Endothelial cell of umbilical vein (primary cell): ENCODE measurements around the gene D2HGDH. TPM values are rescaled to one million over a fixed set of nuclear protein-coding genes. Genes with fewer than 3 reads are reported as not detected.
A peak's percentile ranks its signal among the peaks of the same experiment; 100 is the strongest.

Source experiments
- BruUV-seq: library from RNA; stranded (reverse); fragments of 400-500 nt; replicated peaks from 2 replicates; lab custom pipeline; 2021; lab: Mats Ljungman, UMichigan
- CTCF ChIA-PET: fragments of 300-600, 350-600 bp; sonication (Branson Sonifier 250); formaldehyde crosslinking; loops from one replicate; lab custom pipeline; 2021; ENCODE audit warnings: antibody characterized with exemption, inconsistent platforms; lab: Charles Lee
- POLR2A ChIA-PET: fragments of 300-600, 350-600 bp; sonication (Branson Sonifier 250); formaldehyde crosslinking; loops from one replicate; lab custom pipeline; 2021; ENCODE audit warnings: antibody characterized with exemption, inconsistent platforms; lab: Charles Lee
- DNase-seq: peaks from one replicate; pipeline ENCODE4 v3.0.0-alpha.2; 2011; ENCODE audit warnings: low read depth, low spot score
- FAIRE-seq: peaks from 2 replicates; lab custom pipeline; 2011; peaks lifted over from hg19 to GRCh38; lab: Jason Lieb, UNC
- H2AFZ ChIP-seq: 2 replicates; pipeline ENCODE4 v1.6.0; 2012; ENCODE audit warnings: low read depth, low read length, control low read depth, inconsistent platforms
- H3K27ac ChIP-seq: 2 replicates; pipeline ENCODE4 v1.5.1; 2011; ENCODE audit warnings: low read depth, mild to moderate bottlenecking, control low read depth, low read length, moderate library complexity; ENCODE audit not compliant: insufficient read depth
- H3K27me3 ChIP-seq, 2 experiments: 2 replicates each; pipeline versions ENCODE4 v1.6.0 to v1.6.1; 2011; ENCODE audit warnings: low read length in 2 of 2, mixed read lengths in 1 of 2; ENCODE audit not compliant: control insufficient read depth in 2 of 2, insufficient read depth in 2 of 2
- H3K36me3 ChIP-seq, 2 experiments: 2 replicates in 1 of 2; 3 replicates in 1 of 2; pipeline ENCODE4 v1.5.1; 2011; ENCODE audit warnings: low read length in 2 of 2, mild to moderate bottlenecking in 1 of 2, moderate library complexity in 1 of 2; ENCODE audit not compliant: control insufficient read depth in 2 of 2, insufficient read depth in 2 of 2; ENCODE audit errors: extremely low read depth in 1 of 2
- H3K4me1 ChIP-seq: 3 replicates; pipeline ENCODE4 v1.5.1; 2011; ENCODE audit warnings: mild to moderate bottlenecking, low read length; ENCODE audit not compliant: control insufficient read depth, insufficient read depth; ENCODE audit errors: extremely low read depth
- H3K4me2 ChIP-seq: 2 replicates; pipeline ENCODE4 v1.6.1; 2011; ENCODE audit warnings: low read length, control low read depth, mixed read lengths; ENCODE audit not compliant: insufficient read depth
- H3K4me3 ChIP-seq, 3 experiments: fragments of 200-600 bp in 1 of 3; sonication (generic), shearing (Covaris generic) in 1 of 3; replicated peaks in 1 of 3; 2 replicates each; pipeline ENCODE4 v1.5.1; 2011 to 2016; ENCODE audit warnings: control low read depth in 3 of 3, low read length in 3 of 3, mild to moderate bottlenecking in 2 of 3, inconsistent platforms in 1 of 3, low read depth in 1 of 3, moderate library complexity in 1 of 3; ENCODE audit not compliant: insufficient read depth in 1 of 3
- H3K79me2 ChIP-seq: 2 replicates; pipeline ENCODE4 v1.6.0; 2012; ENCODE audit warnings: low read length, inconsistent platforms; ENCODE audit not compliant: control insufficient read depth, insufficient read depth
- H3K9ac ChIP-seq: replicated peaks from 2 replicates; pipeline ENCODE3; 2011; ENCODE audit warnings: low read length, control low read depth; ENCODE audit not compliant: insufficient read depth; ENCODE audit errors: extremely low read depth
- H3K9me1 ChIP-seq: replicated peaks from 3 replicates; pipeline ENCODE4 v1.6.0; 2011; ENCODE audit warnings: mild to moderate bottlenecking, low read length; ENCODE audit not compliant: control insufficient read depth, insufficient read depth; ENCODE audit errors: extremely low read depth
- H3K9me3 ChIP-seq: replicated peaks from 2 replicates; pipeline ENCODE4 v1.5.1; 2012; ENCODE audit warnings: low read length, inconsistent platforms; ENCODE audit not compliant: control insufficient read depth, insufficient read depth
- H4K20me1 ChIP-seq: replicated peaks from 2 replicates; pipeline ENCODE3; 2011; ENCODE audit warnings: mild to moderate bottlenecking, low read length; ENCODE audit not compliant: control insufficient read depth, insufficient read depth; ENCODE audit errors: extremely low read depth
- CTCF ChIP-seq, 2 donors: IDR thresholded peaks; 1 replicate in 1 of 2; 2 replicates in 1 of 2; pipeline ENCODE4 v1.5.1; 2011; ENCODE audit warnings: low read length in 2 of 2, mild to moderate bottlenecking in 2 of 2, moderate library complexity in 2 of 2, control low read depth in 1 of 2, inconsistent platforms in 1 of 2, low read depth in 1 of 2; ENCODE audit not compliant: insufficient read depth in 1 of 2; ENCODE audit errors: extremely low read depth in 1 of 2
- EZH2 ChIP-seq: IDR thresholded peaks from 2 replicates; pipeline ENCODE4 v1.6.1; 2012; ENCODE audit warnings: borderline replicate concordance, low read depth, mild to moderate bottlenecking, moderate library complexity, low read length, inconsistent platforms; ENCODE audit not compliant: severe bottlenecking
- FOS ChIP-seq: IDR thresholded peaks from 2 replicates; pipeline ENCODE4 v1.6.1; 2011; ENCODE audit warnings: mild to moderate bottlenecking, low read length, moderate library complexity, borderline replicate concordance; ENCODE audit not compliant: insufficient read depth
- GATA2 ChIP-seq: IDR thresholded peaks from 2 replicates; pipeline ENCODE4 v1.7.0; 2011; ENCODE audit warnings: low read depth, mild to moderate bottlenecking, moderate library complexity, mixed read lengths, low read length; ENCODE audit not compliant: insufficient read length, insufficient read depth
- JUN ChIP-seq: IDR thresholded peaks from 2 replicates; pipeline ENCODE4 v1.6.1; 2011; ENCODE audit warnings: borderline replicate concordance, low read depth; ENCODE audit not compliant: insufficient read length, insufficient read depth
- MAX ChIP-seq: IDR thresholded peaks from 2 replicates; pipeline ENCODE4 v1.6.1; 2011; ENCODE audit not compliant: insufficient read depth, insufficient read length
- MYC ChIP-seq: IDR thresholded peaks from one replicate; pipeline ENCODE4 v1.6.1; 2011; ENCODE audit warnings: mild to moderate bottlenecking, low read depth, low read length
- POLR2A ChIP-seq: IDR thresholded peaks from 2 replicates; pipeline ENCODE4 v1.6.1; 2012; ENCODE audit warnings: low read depth, mild to moderate bottlenecking, control low read depth, low read length
- POLR2AphosphoS5 ChIP-seq: IDR thresholded peaks from 2 replicates; pipeline ENCODE4 v1.6.1; 2012; ENCODE audit warnings: low read depth, mild to moderate bottlenecking, control low read depth, low read length, moderate library complexity; ENCODE audit not compliant: insufficient read depth
- dilution Hi-C: fragments of 300-500 bp; cut with MboI; formaldehyde crosslinking; loops from one replicate; pipeline ENCODE4 v1.15.0; 2019; ENCODE audit warnings: low sequenced_read_pairs; ENCODE audit not compliant: extremely low pct_ligation_motif_present
- intact Hi-C: fragments of 100-400 bp; cut with micrococcal nuclease; formaldehyde crosslinking; loops from one replicate; pipeline ENCODE4 v1.10.0; 2022
- polyA plus RNA-seq, 4 experiments: library from polyadenylated mRNA; depleted of rRNA in 3 of 4; stranded (reverse) in 3 of 4; unstranded in 1 of 4; fragments of >200 nt; gene quantifications; 2 replicates each; pipeline versions ENCODE4 v1.2.1 to v1.2.3, GENCODE V29; 2011 to 2012; ENCODE audit warnings: missing spikeins in 1 of 4
- total RNA-seq: library from RNA; stranded (reverse); gene quantifications from 2 replicates; pipeline ENCODE4 v1.2.3, GENCODE V29; 2021

The D2HGDH gene
- total and polyA plus RNA-seq, 2 donors (not counting 3 experiments of a cell fraction or from before 2014, with no cell fraction given): 22.3 TPM

GRCh38 chr2:241750076-241750840 is 15.8 kb downstream of the D2HGDH start:
- intact Hi-C loops (loop anchor here (1.0 kb wide), 1 partner anchor 15 kb away; no protein-coding TSS in a partner anchor), dilution Hi-C loops (no loop called here)
- H3K4me3 ChIP-seq: no peak overlapping the region
- no peaks in the 10 kb centered on the region for H3K4me1 ChIP-seq
- H2AFZ ChIP-seq: no peak overlapping the region
- no peak overlapping the region for H3K4me2 ChIP-seq
- TF ChIP-seq EZH2: no peak
- TF ChIP-seq MYC: no peak
- no peak for TF ChIP-seq CTCF (IDR thresholded peaks at IDR 0.05; ENCODE audit: extremely low read depth in 1 of 2, insufficient read depth in 1 of 2, low read depth in 1 of 2, low read length in 2 of 2)
- H3K36me3 ChIP-seq: peaks cover 0 to 11% of the 10 kb centered on the region in 2 experiments
- ChIA-PET POLR2A (no interaction called here), CTCF (interaction anchor here (1.1 kb wide), 1 partner anchor 16 kb away, joined by 3 read pairs; the partner anchor contains the start of gene D2HGDH)
- no peaks in the 10 kb centered on the region for H3K27me3 ChIP-seq
- no peak overlapping the region for H3K9ac ChIP-seq
- no peaks in the 10 kb centered on the region for H3K9me3 ChIP-seq
- no peaks in the 10 kb centered on the region for H3K9me1 ChIP-seq
- DNase-seq (peak; percentile 62), FAIRE-seq (peak; percentile 87)
- H3K79me2 ChIP-seq: no peaks in the 10 kb centered on the region
- no peaks in the 10 kb centered on the region for H4K20me1 ChIP-seq
- BruUV-seq: no TSS peak
- no peak overlapping the region for H3K27ac ChIP-seq

GRCh38 chr2:241751152-241751551 is 16.7 kb downstream of the D2HGDH start:
- no TSS peak for BruUV-seq
- FAIRE-seq: no peak

More at GRCh38 chr2:241751152-241751551, 16.7 kb downstream of the D2HGDH start:
- Histone ChIP-seq H3K9me3 (no peaks in the 10 kb centered on the region), H3K9ac (no peak overlapping the region), H3K9me1 (no peaks in the 10 kb centered on the region), H2AFZ (no peak overlapping the region), H3K79me2 (no peaks in the 10 kb centered on the region), H3K36me3 (peaks cover 0 to 13% of the 10 kb centered on the region in 2 experiments), H3K27ac (no peak overlapping the region), H3K4me2 (no peak overlapping the region), H4K20me1 (no peaks in the 10 kb centered on the region), H3K27me3 (no peaks in the 10 kb centered on the region), H3K4me1 (no peaks in the 10 kb centered on the region), H3K4me3 (no peak overlapping the region)
- no peak for TF ChIP-seq FOS
- no peak for TF ChIP-seq JUN
- TF ChIP-seq POLR2A: no peak
- no peak for TF ChIP-seq POLR2AphosphoS5
- no peak for TF ChIP-seq MYC
- TF ChIP-seq CTCF (IDR thresholded peaks at IDR 0.05; ENCODE audit: extremely low read depth in 1 of 2, insufficient read depth in 1 of 2, low read depth in 1 of 2, low read length in 2 of 2): no peak
- no peak for TF ChIP-seq MAX
- no peak for TF ChIP-seq GATA2
- no peak for TF ChIP-seq EZH2
- ChIA-PET POLR2A (no interaction called here), CTCF (no interaction called here)
- dilution Hi-C loops: no loop called here
- intact Hi-C loops: no loop called here
- no peak for DNase-seq
